MM.1S (cell line): ENCODE data around the gene ATF7.
"Not testable (repeated sequence)": the region's sequence is repeated elsewhere in the genome, so short reads cannot be mapped to it uniquely, and the experiment has no call there.

Source experiments
- DNase-seq: peaks from one replicate; pipeline ENCODE4 v3.0.0-alpha.2; 2015
- H2AFZ ChIP-seq: fragments of 300-600 bp; sonication (generic); 2 replicates; pipeline ENCODE4 v1.6.0; 2016; ENCODE audit warnings: antibody characterized with exemption, low read length
- H3F3A ChIP-seq: fragments of 300-600 bp; sonication (generic); 2 replicates; pipeline ENCODE4 v1.6.1; 2016; ENCODE audit warnings: mild to moderate bottlenecking, antibody characterized with exemption, low read length, moderate library complexity, mixed read lengths; ENCODE audit not compliant: insufficient read depth
- H3K27ac ChIP-seq: fragments of 300-600 bp; sonication (generic); 2 replicates; pipeline ENCODE4 v1.5.1; 2016; ENCODE audit warnings: mild to moderate bottlenecking, low read length
- H3K27me3 ChIP-seq: fragments of 300-600 bp; sonication (generic); replicated peaks from 2 replicates; pipeline ENCODE4 v1.6.0; 2016; ENCODE audit warnings: low read length; ENCODE audit not compliant: insufficient read depth
- H3K36me3 ChIP-seq: fragments of 300-600 bp; sonication (generic); replicated peaks from 2 replicates; pipeline ENCODE4 v1.6.1; 2016; ENCODE audit warnings: mild to moderate bottlenecking, low read length, mixed read lengths; ENCODE audit not compliant: insufficient read depth
- H3K4me1 ChIP-seq: fragments of 300-600 bp; sonication (generic); 2 replicates; pipeline ENCODE4 v1.6.1; 2016; ENCODE audit warnings: low read length, mixed read lengths
- H3K4me2 ChIP-seq: fragments of 300-600 bp; sonication (generic); 2 replicates; pipeline ENCODE4 v1.6.0; 2016; ENCODE audit warnings: low read depth, low read length
- H3K4me3 ChIP-seq: fragments of 300-600 bp; sonication (generic); 2 replicates; pipeline ENCODE4 v1.5.1; 2016; ENCODE audit warnings: low read length, mixed read lengths
- H3K79me2 ChIP-seq: fragments of 300-600 bp; sonication (generic); 2 replicates; pipeline ENCODE4 v1.6.1; 2016; ENCODE audit warnings: mixed run types, low read length, mixed read lengths
- H3K9ac ChIP-seq: fragments of 300-600 bp; sonication (generic); 2 replicates; pipeline ENCODE4 v1.6.1; 2016; ENCODE audit warnings: low read length, mixed read lengths
- H3K9me2 ChIP-seq: fragments of 300-600 bp; sonication (generic); replicated peaks from 2 replicates; pipeline ENCODE4 v1.6.1; 2016; ENCODE audit warnings: mild to moderate bottlenecking, low read length, mixed read lengths; ENCODE audit not compliant: insufficient read depth
- H3K9me3 ChIP-seq: fragments of 300-600 bp; sonication (generic); replicated peaks from 2 replicates; pipeline ENCODE4 v1.6.1; 2016; ENCODE audit warnings: mild to moderate bottlenecking, low read length, mixed read lengths; ENCODE audit not compliant: insufficient read depth
- H4K20me1 ChIP-seq: fragments of 300-600 bp; sonication (generic); 2 replicates; pipeline ENCODE4 v1.6.1; 2016; ENCODE audit warnings: mild to moderate bottlenecking, low read length, moderate library complexity, mixed read lengths; ENCODE audit not compliant: insufficient read depth
- CTCF ChIP-seq: fragments of 300-600 bp; sonication (generic); IDR thresholded peaks from 2 replicates; pipeline ENCODE4 v1.5.1; 2016; ENCODE audit warnings: antibody characterized with exemption, low read length, mixed read lengths
- EZH2 ChIP-seq: fragments of 300-600 bp; sonication (generic); optimal IDR thresholded peaks from 2 replicates; pipeline ENCODE3; 2017; ENCODE audit warnings: low read depth, mild to moderate bottlenecking, antibody characterized with exemption, low read length, mixed read lengths
- EZH2phosphoT487 ChIP-seq: fragments of 300-600 bp; sonication (generic); IDR thresholded peaks from 2 replicates; pipeline ENCODE4 v1.6.1; 2018; ENCODE audit warnings: antibody characterized with exemption, low read length

ATF7 gene

GRCh38 chr12:53636641-53637040, 10.5 kb upstream of the ATF7 start:
- Histone ChIP-seq H3K9me3 (no peaks in the 10 kb centered on the region), H3K4me1 (no peaks in the 10 kb centered on the region), H3K9ac (no peak overlapping the region), H4K20me1 (no peaks in the 10 kb centered on the region), H3K4me2 (no peak overlapping the region), H2AFZ (no peak overlapping the region), H3F3A (no peaks in the 10 kb centered on the region), H3K27ac (no peak overlapping the region), H3K27me3 (no peaks in the 10 kb centered on the region), H3K9me2 (no peaks in the 10 kb centered on the region), H3K36me3 (no peaks in the 10 kb centered on the region), H3K4me3 (no peak overlapping the region), H3K79me2 (no peaks in the 10 kb centered on the region)
- DNase-seq = no peak
- no peak for TF ChIP-seq EZH2phosphoT487
- no peak for TF ChIP-seq EZH2
- no peak for TF ChIP-seq CTCF

GRCh38 chr12:53635708-53636107, 9.5 kb upstream of the ATF7 start:
- H3K4me2 ChIP-seq, H3F3A ChIP-seq, H3K27me3 ChIP-seq, H3K27ac ChIP-seq, H4K20me1 ChIP-seq, H3K9me3 ChIP-seq, H3K4me3 ChIP-seq, H2AFZ ChIP-seq, DNase-seq, H3K4me1 ChIP-seq, H3K36me3 ChIP-seq, H3K9me2 ChIP-seq, H3K79me2 ChIP-seq, H3K9ac ChIP-seq: not testable (repeated sequence)

GRCh38 chr12:53631721-53632120, 5.5 kb upstream of the ATF7 start:
- H3K79me2 ChIP-seq = no peaks in the 10 kb centered on the region
- no peaks in the 10 kb centered on the region for H3K9me3 ChIP-seq
- no peaks in the 10 kb centered on the region for H3K9me2 ChIP-seq
- peaks cover 5% of the 10 kb centered on the region; the same call in 1 of the 2 replicates for H3K4me1 ChIP-seq
- H3K27ac ChIP-seq = no peak overlapping the region
- peaks cover 3% of the 10 kb centered on the region; the same call in 1 of the 2 replicates for H3F3A ChIP-seq
- H2AFZ ChIP-seq = no peak overlapping the region
- H3K27me3 ChIP-seq = no peaks in the 10 kb centered on the region
- no peaks in the 10 kb centered on the region for H4K20me1 ChIP-seq
- no peak for TF ChIP-seq CTCF
- no peak for TF ChIP-seq EZH2
- no peak for TF ChIP-seq EZH2phosphoT487
- no peak overlapping the region for H3K4me2 ChIP-seq
- no peak overlapping the region for H3K4me3 ChIP-seq
- no peaks in the 10 kb centered on the region for H3K36me3 ChIP-seq
- H3K9ac ChIP-seq = no peak overlapping the region
- DNase-seq = no peak

GRCh38 chr12:53627919-53628318, 1.7 kb upstream of the ATF7 start:
- DNase-seq = no peak
- H3K9me3 ChIP-seq = no peaks in the 10 kb centered on the region
- no peaks in the 10 kb centered on the region for H3K9me2 ChIP-seq
- no peak for TF ChIP-seq CTCF
- no peak for TF ChIP-seq EZH2
- no peak for TF ChIP-seq EZH2phosphoT487
- H3K4me2 ChIP-seq = no peak overlapping the region
- peaks cover 29% of the 10 kb centered on the region for H3K79me2 ChIP-seq
- no peaks in the 10 kb centered on the region for H4K20me1 ChIP-seq
- no peaks in the 10 kb centered on the region for H3K27me3 ChIP-seq
- H3F3A ChIP-seq = peaks cover 6% of the 10 kb centered on the region; the same call in 1 of the 2 replicates
- no peak overlapping the region for H3K27ac ChIP-seq
- H3K36me3 ChIP-seq = no peaks in the 10 kb centered on the region
- no peak overlapping the region for H2AFZ ChIP-seq
- peaks cover 16% of the 10 kb centered on the region for H3K4me1 ChIP-seq
- no peak overlapping the region for H3K4me3 ChIP-seq
- no peak overlapping the region for H3K9ac ChIP-seq
